H1 (cell line): Measurements from ENCODE around the gene PTPN5.

Source experiments
- EZH2 ChIP-seq: fragments of 200-600 bp; sonication (generic); IDR thresholded peaks from 2 replicates; pipeline ENCODE4 v1.7.1; 2012; ENCODE audit warnings: low read depth, mild to moderate bottlenecking, moderate library complexity, low read length, inconsistent platforms; ENCODE audit not compliant: severe bottlenecking
- JUND ChIP-seq: IDR thresholded peaks from 2 replicates; pipeline ENCODE4 v1.6.1; 2011; ENCODE audit warnings: mild to moderate bottlenecking, improper control_type of control experiment, low read length
- KDM1A ChIP-seq: fragments of 200-600, 300-600 bp; sonication (generic); IDR thresholded peaks from 2 replicates; pipeline ENCODE4 v1.7.1; 2016; ENCODE audit warnings: mild to moderate bottlenecking, low read length, borderline replicate concordance
- POLR2A ChIP-seq, 2 experiments: IDR thresholded peaks; 1 replicate in 1 of 2; 2 replicates in 1 of 2; pipeline ENCODE4 v1.6.1; 2011; ENCODE audit warnings: low read depth in 2 of 2, low read length in 2 of 2, mild to moderate bottlenecking in 2 of 2; ENCODE audit errors: control extremely low read depth in 1 of 2
- TF ChIP-seq, protein P1 (sequence below): IDR thresholded peaks from 2 replicates; pipeline ENCODE4 v1.6.1; 2011; ENCODE audit warnings: low read depth, mild to moderate bottlenecking, low read length; ENCODE audit not compliant: insufficient read depth
- TF ChIP-seq, protein P2 (sequence below), 3 experiments: IDR thresholded peaks; 1 replicate in 2 of 3; 2 replicates in 1 of 3; pipeline versions ENCODE4 v1.5.1 to v1.6.1; 2011; ENCODE audit warnings: low read length in 3 of 3, mild to moderate bottlenecking in 3 of 3, inconsistent platforms in 2 of 3, low read depth in 1 of 3, moderate library complexity in 1 of 3; ENCODE audit not compliant: insufficient read depth in 1 of 3; ENCODE audit errors: control extremely low read depth in 1 of 3

DNA sequence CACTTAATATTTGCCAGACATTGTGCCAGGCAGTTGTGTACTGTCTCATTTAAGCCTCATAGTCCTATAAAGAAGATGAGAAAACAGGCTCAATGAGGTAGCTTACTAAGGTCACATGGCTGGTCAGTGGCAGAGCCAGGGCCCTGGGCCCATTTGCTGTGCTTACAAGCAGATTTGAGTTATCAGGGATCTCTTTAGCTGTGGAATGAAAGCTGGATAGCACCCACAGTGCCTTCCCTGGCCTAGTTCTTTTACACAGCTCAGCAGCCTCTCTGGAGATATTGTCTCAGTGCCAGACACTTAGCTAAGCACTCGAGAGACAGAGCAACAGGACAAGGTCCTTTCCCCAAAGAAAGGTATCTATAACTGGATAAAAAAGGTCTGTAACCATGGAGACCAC, 86.9 kb downstream of the PTPN5 start:
- TF ChIP-seq KDM1A (no peak), EZH2 (no peak), JUND (no peak), POLR2A (IDR thresholded peaks at IDR 0.05; ENCODE audit: control extremely low read depth in 1 of 2, low read depth in 2 of 2, low read length in 2 of 2) (no peak)
- TF ChIP-seq, protein P1, sequence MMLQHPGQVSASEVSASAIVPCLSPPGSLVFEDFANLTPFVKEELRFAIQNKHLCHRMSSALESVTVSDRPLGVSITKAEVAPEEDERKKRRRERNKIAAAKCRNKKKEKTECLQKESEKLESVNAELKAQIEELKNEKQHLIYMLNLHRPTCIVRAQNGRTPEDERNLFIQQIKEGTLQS: no peak
- TF ChIP-seq, protein P2, sequence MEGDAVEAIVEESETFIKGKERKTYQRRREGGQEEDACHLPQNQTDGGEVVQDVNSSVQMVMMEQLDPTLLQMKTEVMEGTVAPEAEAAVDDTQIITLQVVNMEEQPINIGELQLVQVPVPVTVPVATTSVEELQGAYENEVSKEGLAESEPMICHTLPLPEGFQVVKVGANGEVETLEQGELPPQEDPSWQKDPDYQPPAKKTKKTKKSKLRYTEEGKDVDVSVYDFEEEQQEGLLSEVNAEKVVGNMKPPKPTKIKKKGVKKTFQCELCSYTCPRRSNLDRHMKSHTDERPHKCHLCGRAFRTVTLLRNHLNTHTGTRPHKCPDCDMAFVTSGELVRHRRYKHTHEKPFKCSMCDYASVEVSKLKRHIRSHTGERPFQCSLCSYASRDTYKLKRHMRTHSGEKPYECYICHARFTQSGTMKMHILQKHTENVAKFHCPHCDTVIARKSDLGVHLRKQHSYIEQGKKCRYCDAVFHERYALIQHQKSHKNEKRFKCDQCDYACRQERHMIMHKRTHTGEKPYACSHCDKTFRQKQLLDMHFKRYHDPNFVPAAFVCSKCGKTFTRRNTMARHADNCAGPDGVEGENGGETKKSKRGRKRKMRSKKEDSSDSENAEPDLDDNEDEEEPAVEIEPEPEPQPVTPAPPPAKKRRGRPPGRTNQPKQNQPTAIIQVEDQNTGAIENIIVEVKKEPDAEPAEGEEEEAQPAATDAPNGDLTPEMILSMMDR (IDR thresholded peaks at IDR 0.05; ENCODE audit: control extremely low read depth in 1 of 3, insufficient read depth in 1 of 3, low read depth in 1 of 3, low read length in 3 of 3): no peak
